NT2/D1 (cell line): ENCODE data around the gene SEC31B.

Experiments
- DNase-seq: peaks from one replicate; pipeline ENCODE4 v3.0.0-alpha.2; 2011; ENCODE audit warnings: low read depth, low spot score
- H3K27me3 ChIP-seq: 2 replicates; pipeline ENCODE4 v1.6.0; 2011; ENCODE audit warnings: mild to moderate bottlenecking; ENCODE audit not compliant: insufficient read length, insufficient read depth
- H3K36me3 ChIP-seq: 2 replicates; pipeline ENCODE4 v1.6.1; 2011; ENCODE audit warnings: mild to moderate bottlenecking, low read length, mixed read lengths; ENCODE audit not compliant: insufficient read depth, insufficient read length
- H3K4me1 ChIP-seq: 2 replicates; pipeline ENCODE4 v1.5.1; 2011; ENCODE audit not compliant: insufficient read depth, insufficient read length
- H3K4me3 ChIP-seq: 2 replicates; pipeline ENCODE4 v1.5.1; 2011; ENCODE audit warnings: low read depth; ENCODE audit not compliant: insufficient read length
- H3K9ac ChIP-seq: 2 replicates; pipeline ENCODE4 v1.6.0; 2011; ENCODE audit warnings: low read depth; ENCODE audit not compliant: insufficient read length
- H3K9me3 ChIP-seq: 2 replicates; pipeline ENCODE4 v1.5.1; 2011; ENCODE audit warnings: mild to moderate bottlenecking, low read length; ENCODE audit not compliant: insufficient read depth
- SUZ12 ChIP-seq: IDR thresholded peaks from 2 replicates; pipeline ENCODE4 v1.6.1; 2011; ENCODE audit not compliant: insufficient read length, insufficient read depth; ENCODE audit errors: extremely low read depth
- YY1 ChIP-seq: IDR thresholded peaks from 2 replicates; pipeline ENCODE4 v1.6.1; 2011; ENCODE audit not compliant: insufficient read length, insufficient read depth
- ZNF274 ChIP-seq: IDR thresholded peaks from 2 replicates; pipeline ENCODE4 v1.6.1; 2011; ENCODE audit warnings: mild to moderate bottlenecking, low read depth, low read length

The SEC31B gene

DNA sequence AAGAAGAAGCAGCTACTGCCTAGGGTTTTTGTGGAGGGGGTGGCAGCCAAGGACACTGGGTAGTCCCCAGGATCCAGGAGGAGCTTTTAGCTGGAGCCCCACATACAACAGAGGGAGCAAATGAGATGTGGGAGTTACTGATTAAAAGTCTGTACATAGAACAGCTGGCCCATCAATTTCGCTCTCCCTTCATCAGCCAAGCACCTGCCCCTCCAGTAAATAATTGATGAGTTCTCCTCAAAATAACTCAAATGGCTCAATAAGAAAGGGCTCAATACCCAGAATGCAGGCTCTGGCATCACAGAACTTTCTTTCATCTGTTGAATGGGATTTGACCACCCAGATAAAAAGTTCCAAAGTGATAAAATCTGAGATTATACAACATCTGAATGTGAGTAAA lies 72.0 kb downstream of the SEC31B start:
- TF ChIP-seq YY1 (no peak), ZNF274 (no peak), SUZ12 (no peak)
- no peak overlapping the region for H3K9ac ChIP-seq
- no peaks in the 10 kb centered on the region; the same call in 1 of the 2 replicates for H3K9me3 ChIP-seq
- no peaks in the 10 kb centered on the region for H3K4me1 ChIP-seq
- H3K36me3 ChIP-seq: no peaks in the 10 kb centered on the region
- H3K4me3 ChIP-seq: no peak overlapping the region
- no peaks in the 10 kb centered on the region for H3K27me3 ChIP-seq
- DNase-seq: no peak

DNA sequence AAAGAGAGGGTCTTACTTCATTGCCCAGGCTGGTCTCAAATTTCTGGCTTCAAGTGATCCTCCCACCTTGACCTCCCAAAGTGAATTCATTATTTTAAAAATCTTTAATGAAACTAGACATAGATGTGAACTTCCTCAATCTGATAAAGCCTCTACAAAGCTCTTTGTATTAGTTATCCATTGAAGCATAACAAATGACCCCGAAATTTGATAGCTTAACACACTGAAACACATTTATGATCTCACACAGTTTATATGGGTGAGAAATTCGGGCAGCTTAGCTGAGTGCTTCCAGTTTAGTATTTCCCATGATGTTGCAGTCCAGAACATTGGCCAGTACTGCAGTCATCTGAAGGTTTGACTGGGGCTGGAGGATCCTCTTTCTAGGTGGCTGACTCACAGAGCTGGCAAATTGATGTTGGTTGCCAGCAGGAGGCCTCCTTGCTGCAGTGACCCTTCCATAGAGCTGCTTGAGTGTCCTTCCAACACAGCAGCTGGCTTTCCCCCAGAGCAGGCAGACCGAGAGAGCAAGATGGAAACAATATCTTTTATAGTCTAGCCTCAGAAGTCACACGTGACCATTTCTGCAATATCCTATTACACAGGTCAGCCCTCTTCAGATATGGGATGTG lies 73.4 kb downstream of the SEC31B start:
- no peak for DNase-seq
- TF ChIP-seq SUZ12: no peak
- TF ChIP-seq ZNF274: no peak
- no peak for TF ChIP-seq YY1
- no peaks in the 10 kb centered on the region for H3K36me3 ChIP-seq
- no peaks in the 10 kb centered on the region; the same call in 1 of the 2 replicates for H3K9me3 ChIP-seq
- H3K4me3 ChIP-seq: no peak overlapping the region
- no peaks in the 10 kb centered on the region for H3K27me3 ChIP-seq
- H3K9ac ChIP-seq: no peak overlapping the region
- H3K4me1 ChIP-seq: no peaks in the 10 kb centered on the region

DNA sequence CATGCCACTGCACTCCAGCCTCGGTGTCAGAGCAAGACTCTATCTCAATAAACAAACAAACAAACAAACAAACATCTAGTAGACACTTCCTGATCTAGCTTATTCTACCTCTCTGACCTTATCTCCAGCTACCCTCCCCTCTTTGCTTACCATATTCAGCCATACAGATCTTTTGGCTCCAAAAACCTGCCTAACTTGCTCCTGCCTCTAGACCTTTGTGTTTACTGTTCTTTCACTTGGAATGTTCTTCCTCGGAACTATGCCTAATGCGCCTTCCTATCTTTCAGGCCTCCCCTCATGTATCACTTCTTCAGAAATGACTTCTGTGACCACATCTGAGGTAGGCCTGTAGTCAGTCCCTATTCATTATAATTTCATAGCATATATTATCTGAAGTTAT lies 77.1 kb downstream of the SEC31B start:
- H3K4me3 ChIP-seq: no peak overlapping the region
- TF ChIP-seq YY1: no peak
- H3K36me3 ChIP-seq: no peaks in the 10 kb centered on the region
- no peaks in the 10 kb centered on the region; the same call in 1 of the 2 replicates for H3K9me3 ChIP-seq
- no peaks in the 10 kb centered on the region for H3K27me3 ChIP-seq
- no peak overlapping the region for H3K9ac ChIP-seq
- no peaks in the 10 kb centered on the region for H3K4me1 ChIP-seq
- no peak for DNase-seq

- TF ChIP-seq YY1 (no peak), ZNF274 (no peak), SUZ12 (no peak)
Observed at GRCh38 chr10:100438674-100439315, 80.9 kb downstream of the SEC31B start.

More at GRCh38 chr10:100438674-100439315, 80.9 kb downstream of the SEC31B start:
- no peaks in the 10 kb centered on the region for H3K36me3 ChIP-seq
- no peak for DNase-seq
- no peak overlapping the region for H3K9ac ChIP-seq
- no peaks in the 10 kb centered on the region for H3K27me3 ChIP-seq
- H3K9me3 ChIP-seq: no peaks in the 10 kb centered on the region
- no peak overlapping the region for H3K4me3 ChIP-seq
- H3K4me1 ChIP-seq: no peaks in the 10 kb centered on the region
